Ectodermal cell (in vitro differentiated cells): Measurements from ENCODE around the gene ERC1.

Experiments
- H3K27ac ChIP-seq: 2 replicates; pipeline ENCODE4 v1.7.0; 2013; ENCODE audit warnings: mild to moderate bottlenecking, low read depth, low read length; ENCODE audit not compliant: insufficient read depth, poor library complexity, severe bottlenecking
- H3K27me3 ChIP-seq: 2 replicates; pipeline ENCODE4 v1.7.0; 2013; ENCODE audit warnings: mild to moderate bottlenecking, low read length; ENCODE audit not compliant: insufficient read depth, control insufficient read depth, poor library complexity, severe bottlenecking
- H3K36me3 ChIP-seq: one replicate; pipeline ENCODE4 v1.7.0; 2013; ENCODE audit warnings: low read length; ENCODE audit not compliant: control insufficient read depth, insufficient read depth
- H3K4me1 ChIP-seq: one replicate; pipeline ENCODE4 v1.7.0; 2013; ENCODE audit warnings: low read length; ENCODE audit not compliant: control insufficient read depth, insufficient read depth
- H3K4me3 ChIP-seq: 2 replicates; pipeline ENCODE4 v1.7.0; 2013; ENCODE audit warnings: low read depth, low read length, control low read depth; ENCODE audit not compliant: insufficient read depth
- H3K9me3 ChIP-seq: 2 replicates; pipeline ENCODE4 v1.7.0; 2013; ENCODE audit warnings: mild to moderate bottlenecking, low read length, moderate library complexity; ENCODE audit not compliant: control insufficient read depth
- WGBS, 2 experiments: methylation state at CpG; one replicate each; pipeline ENCODE4 v1.1.7; 2013; ENCODE audit warnings: missing lambda C conversion rate in 2 of 2; 5-methylcytosine and 5-hydroxymethylcytosine counted together

ERC1 gene

GRCh38 chr12:1069846-1070245, 78.8 kb downstream of the ERC1 start:
- no peaks in the 10 kb centered on the region for H3K9me3 ChIP-seq
- no peak overlapping the region for H3K4me3 ChIP-seq
- H3K36me3 ChIP-seq = no peaks in the 10 kb centered on the region
- H3K27ac ChIP-seq = no peak overlapping the region
- H3K4me1 ChIP-seq = no peaks in the 10 kb centered on the region
- 98% methylated on average over 2 of the region's 2 CpGs for WGBS, 2 experiments
- H3K27me3 ChIP-seq = no peaks in the 10 kb centered on the region

GRCh38 chr12:1071182-1071581, 80.2 kb downstream of the ERC1 start:
- no peaks in the 10 kb centered on the region for H3K36me3 ChIP-seq
- no peak overlapping the region for H3K4me3 ChIP-seq
- no peaks in the 10 kb centered on the region for H3K27me3 ChIP-seq
- H3K27ac ChIP-seq = no peak overlapping the region
- no peaks in the 10 kb centered on the region for H3K4me1 ChIP-seq
- no peaks in the 10 kb centered on the region for H3K9me3 ChIP-seq
- WGBS, 2 experiments = 76 to 92% methylated on average over 1 to 3 of the region's 3 CpGs

- no peaks in the 10 kb centered on the region for H3K9me3 ChIP-seq
- no peaks in the 10 kb centered on the region for H3K27me3 ChIP-seq
- H3K4me3 ChIP-seq = no peak overlapping the region
- H3K27ac ChIP-seq = no peak overlapping the region
- 95% methylated on average over 7 to 8 of the region's 9 CpGs for WGBS, 2 experiments
- H3K4me1 ChIP-seq = no peaks in the 10 kb centered on the region
- no peaks in the 10 kb centered on the region for H3K36me3 ChIP-seq
Measured at GRCh38 chr12:1073652-1074051, 82.6 kb downstream of the ERC1 start.

GRCh38 chr12:1077036-1077803, 86.2 kb downstream of the ERC1 start:
- no peaks in the 10 kb centered on the region for H3K4me1 ChIP-seq
- H3K27ac ChIP-seq = no peak overlapping the region
- H3K27me3 ChIP-seq = no peaks in the 10 kb centered on the region
- WGBS, 2 experiments = 96 to 100% methylated on average over 1 to 3 of the region's 5 CpGs
- H3K9me3 ChIP-seq = no peaks in the 10 kb centered on the region
- H3K36me3 ChIP-seq = no peaks in the 10 kb centered on the region
- no peak overlapping the region for H3K4me3 ChIP-seq

- Histone ChIP-seq H3K4me3 (no peak overlapping the region), H3K36me3 (no peaks in the 10 kb centered on the region), H3K27me3 (no peaks in the 10 kb centered on the region), H3K9me3 (no peaks in the 10 kb centered on the region), H3K4me1 (no peaks in the 10 kb centered on the region), H3K27ac (no peak overlapping the region)
- WGBS, 2 experiments = 93 to 97% methylated on average over 3 of the region's 3 CpGs
Measured at GRCh38 chr12:1078002-1078401, 87.0 kb downstream of the ERC1 start.

- H3K4me3 ChIP-seq = no peak overlapping the region
- WGBS, 2 experiments = 87 to 91% methylated on average over 9 to 11 of the region's 11 CpGs
- H3K27me3 ChIP-seq = no peaks in the 10 kb centered on the region
- peaks cover 10% of the 10 kb centered on the region for H3K4me1 ChIP-seq
- H3K9me3 ChIP-seq = no peaks in the 10 kb centered on the region
- no peaks in the 10 kb centered on the region for H3K36me3 ChIP-seq
- H3K27ac ChIP-seq = no peak overlapping the region
Measured at GRCh38 chr12:1080520-1081223, 89.6 kb downstream of the ERC1 start.

- H3K4me1 ChIP-seq = peaks cover 10% of the 10 kb centered on the region
- H3K36me3 ChIP-seq = no peaks in the 10 kb centered on the region
- WGBS, 2 experiments = 40 to 43% methylated on average over 12 of the region's 12 CpGs
- H3K9me3 ChIP-seq = no peaks in the 10 kb centered on the region
- H3K27ac ChIP-seq = peak overlapping the region; percentile 67
- no peak overlapping the region for H3K4me3 ChIP-seq
- H3K27me3 ChIP-seq = no peaks in the 10 kb centered on the region
Measured at GRCh38 chr12:1083151-1083888, 92.3 kb downstream of the ERC1 start.

- H3K9me3 ChIP-seq = no peaks in the 10 kb centered on the region
- H3K36me3 ChIP-seq = no peaks in the 10 kb centered on the region
- WGBS, 2 experiments = 78 to 90% methylated on average over 2 of the region's 3 CpGs
- no peak overlapping the region for H3K4me3 ChIP-seq
- peaks cover 10% of the 10 kb centered on the region for H3K4me1 ChIP-seq
- no peaks in the 10 kb centered on the region for H3K27me3 ChIP-seq
- peak overlapping the region; percentile 44 for H3K27ac ChIP-seq
Measured at GRCh38 chr12:1083889-1084262, 92.9 kb downstream of the ERC1 start.

GRCh38 chr12:1091350-1091749, 100.3 kb downstream of the ERC1 start:
- Histone ChIP-seq H3K36me3 (no peaks in the 10 kb centered on the region), H3K9me3 (no peaks in the 10 kb centered on the region), H3K4me1 (no peaks in the 10 kb centered on the region), H3K4me3 (no peak overlapping the region), H3K27ac (no peak overlapping the region), H3K27me3 (no peaks in the 10 kb centered on the region)
- 90 to 92% methylated on average over 4 of the region's 4 CpGs for WGBS, 2 experiments

GRCh38 chr12:1093166-1093751, 102.2 kb downstream of the ERC1 start:
- Histone ChIP-seq H3K4me3 (no peak overlapping the region), H3K27me3 (no peaks in the 10 kb centered on the region), H3K27ac (no peak overlapping the region), H3K4me1 (no peaks in the 10 kb centered on the region), H3K9me3 (no peaks in the 10 kb centered on the region), H3K36me3 (no peaks in the 10 kb centered on the region)
- 28 to 40% methylated on average over 5 to 6 of the region's 6 CpGs for WGBS, 2 experiments
